ENCODE measurements around the gene KRTAP12-1.

GRCh38 chr21:44702973-44703730 is 21.2 kb upstream of the KRTAP12-1 start:
- TF ChIP-seq CTCF (IDR thresholded peaks at IDR 0.05) (no peak), POLR2A (IDR thresholded peaks at IDR 0.05) (no peak)

All from body of pancreas (tissue), 4 donors.